Measurements from ENCODE around the gene CXCL8.

DNA sequence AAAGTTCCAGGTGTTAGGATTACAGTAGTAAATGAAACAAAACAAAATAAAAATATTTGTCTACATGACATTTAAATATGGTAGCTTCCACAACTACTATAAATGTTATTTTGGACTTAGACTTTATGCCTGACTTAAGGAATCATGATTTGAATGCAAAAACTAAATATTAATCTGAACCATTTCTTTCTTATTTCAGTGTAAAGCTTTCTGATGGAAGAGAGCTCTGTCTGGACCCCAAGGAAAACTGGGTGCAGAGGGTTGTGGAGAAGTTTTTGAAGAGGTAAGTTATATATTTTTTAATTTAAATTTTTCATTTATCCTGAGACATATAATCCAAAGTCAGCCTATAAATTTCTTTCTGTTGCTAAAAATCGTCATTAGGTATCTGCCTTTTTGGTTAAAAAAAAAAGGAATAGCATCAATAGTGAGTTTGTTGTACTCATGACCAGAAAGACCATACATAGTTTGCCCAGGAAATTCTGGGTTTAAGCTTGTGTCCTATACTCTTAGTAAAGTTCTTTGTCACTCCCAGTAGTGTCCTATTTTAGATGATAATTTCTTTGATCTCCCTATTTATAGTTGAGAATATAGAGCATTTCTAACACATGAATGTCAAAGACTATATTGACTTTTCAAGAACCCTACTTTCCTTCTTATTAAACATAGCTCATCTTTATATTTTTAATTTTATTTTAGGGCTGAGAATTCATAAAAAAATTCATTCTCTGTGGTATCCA is 1.6 kb downstream of the CXCL8 start:
- TF ChIP-seq, protein P1, sequence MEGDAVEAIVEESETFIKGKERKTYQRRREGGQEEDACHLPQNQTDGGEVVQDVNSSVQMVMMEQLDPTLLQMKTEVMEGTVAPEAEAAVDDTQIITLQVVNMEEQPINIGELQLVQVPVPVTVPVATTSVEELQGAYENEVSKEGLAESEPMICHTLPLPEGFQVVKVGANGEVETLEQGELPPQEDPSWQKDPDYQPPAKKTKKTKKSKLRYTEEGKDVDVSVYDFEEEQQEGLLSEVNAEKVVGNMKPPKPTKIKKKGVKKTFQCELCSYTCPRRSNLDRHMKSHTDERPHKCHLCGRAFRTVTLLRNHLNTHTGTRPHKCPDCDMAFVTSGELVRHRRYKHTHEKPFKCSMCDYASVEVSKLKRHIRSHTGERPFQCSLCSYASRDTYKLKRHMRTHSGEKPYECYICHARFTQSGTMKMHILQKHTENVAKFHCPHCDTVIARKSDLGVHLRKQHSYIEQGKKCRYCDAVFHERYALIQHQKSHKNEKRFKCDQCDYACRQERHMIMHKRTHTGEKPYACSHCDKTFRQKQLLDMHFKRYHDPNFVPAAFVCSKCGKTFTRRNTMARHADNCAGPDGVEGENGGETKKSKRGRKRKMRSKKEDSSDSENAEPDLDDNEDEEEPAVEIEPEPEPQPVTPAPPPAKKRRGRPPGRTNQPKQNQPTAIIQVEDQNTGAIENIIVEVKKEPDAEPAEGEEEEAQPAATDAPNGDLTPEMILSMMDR (IDR thresholded peaks at IDR 0.05) = no peak
- TF ChIP-seq POLR2A (IDR thresholded peaks at IDR 0.05) = no peak
